SH-SY5Y (cell line): ENCODE data around the gene TRIM66.

Source experiments
- GATA2 ChIP-seq: IDR thresholded peaks from 2 replicates; pipeline ENCODE4 v1.6.1; 2011; ENCODE audit warnings: mild to moderate bottlenecking, low read depth, low read length
- GATA3 ChIP-seq: IDR thresholded peaks from 2 replicates; pipeline ENCODE4 v1.6.1; 2011; ENCODE audit warnings: low read depth, mild to moderate bottlenecking, low read length, moderate library complexity

Gene TRIM66

DNA sequence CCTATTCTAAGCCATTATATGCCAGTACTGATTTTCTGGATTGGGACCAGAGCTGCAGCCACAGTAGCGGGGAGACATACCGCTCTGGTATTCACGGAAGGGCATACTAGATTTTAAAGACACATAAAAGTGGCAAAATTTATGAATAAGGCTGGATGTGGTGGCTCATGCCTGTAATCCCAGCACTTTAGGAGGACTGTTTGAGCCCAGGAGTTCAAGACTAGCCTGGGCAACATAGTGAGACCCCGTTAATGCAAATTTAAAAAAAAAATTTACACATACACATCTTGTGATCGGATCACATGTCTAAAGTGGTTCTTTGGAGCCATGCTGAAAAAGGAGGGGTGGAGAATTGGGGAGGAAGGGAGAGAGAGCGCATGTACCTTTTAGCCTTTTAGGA, 9.1 kb upstream of the TRIM66 start:
- no peak for TF ChIP-seq GATA2
- TF ChIP-seq GATA3 = no peak

DNA sequence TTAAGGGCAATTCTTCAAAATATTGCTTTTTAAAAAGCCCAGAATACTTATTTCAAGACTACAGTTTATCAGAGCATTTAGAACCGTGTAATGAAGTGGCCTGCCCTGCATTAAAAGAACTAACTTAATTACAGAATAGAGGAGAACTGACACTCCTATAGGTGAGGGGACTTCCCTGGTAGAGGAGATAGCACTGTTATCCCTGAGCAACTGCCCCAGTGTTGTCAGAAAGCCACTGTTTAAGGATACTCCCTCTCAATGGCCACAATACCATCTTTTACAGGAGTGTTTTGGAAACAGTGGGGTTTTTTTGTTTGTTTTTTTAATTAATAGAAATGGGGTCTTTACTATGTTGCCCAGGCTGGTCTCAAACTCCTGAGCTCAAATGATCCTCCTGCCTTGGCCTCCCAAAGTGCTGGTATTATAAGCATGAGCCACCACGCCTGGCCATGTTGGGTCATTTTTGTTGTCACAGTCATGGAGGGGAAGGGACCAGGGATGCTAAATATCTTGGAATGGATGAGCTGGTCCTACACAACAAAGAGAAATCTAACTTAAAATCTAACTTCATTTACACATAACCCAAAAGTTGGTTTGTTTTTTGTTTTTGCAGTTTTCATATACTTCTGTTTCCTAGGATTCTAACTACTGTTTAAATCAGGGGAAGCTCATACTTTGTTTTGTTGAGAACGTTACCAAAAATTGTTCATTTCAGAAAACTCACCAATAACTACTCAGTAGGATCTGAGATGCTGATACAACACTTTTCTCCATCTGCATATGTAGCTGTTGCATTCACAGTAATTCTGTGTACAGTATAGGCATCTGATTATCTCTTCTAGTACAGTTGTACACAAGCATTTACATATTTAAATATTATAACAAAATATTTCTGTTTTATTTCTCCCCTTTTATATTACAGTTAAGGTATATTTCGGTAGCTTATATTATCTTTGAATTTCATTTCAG, 8.2 kb upstream of the TRIM66 start:
- TF ChIP-seq GATA2 (no peak), GATA3 (no peak)

DNA sequence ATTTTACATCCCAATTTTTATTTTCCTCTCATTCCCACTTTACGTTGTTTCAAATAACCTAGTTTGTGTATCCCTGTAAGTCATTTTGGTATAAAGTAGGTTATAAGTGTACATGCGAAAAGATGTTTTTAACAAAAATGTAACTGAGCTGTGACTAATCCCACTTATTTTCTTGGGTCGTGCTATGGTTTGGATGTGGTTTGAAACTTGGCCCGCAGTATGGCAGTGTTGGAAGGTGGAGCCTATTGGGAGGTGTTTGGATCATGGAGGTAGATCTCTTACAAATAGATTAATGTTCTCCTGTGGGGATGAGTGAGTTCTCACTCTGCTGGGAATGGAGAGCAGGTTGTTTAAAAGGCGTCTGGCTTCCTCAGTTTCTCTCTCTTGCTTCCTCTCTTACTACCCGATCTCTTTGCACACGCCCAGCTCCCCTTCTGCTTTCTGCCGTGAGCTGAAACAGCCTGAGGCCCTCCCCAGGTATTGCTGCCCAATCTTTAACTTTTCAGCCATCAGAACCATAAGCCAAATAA, 7.3 kb upstream of the TRIM66 start:
- TF ChIP-seq GATA2 = no peak
- TF ChIP-seq GATA3 = no peak

GRCh38 chr11:8688414-8689362, 6.2 kb upstream of the TRIM66 start:
- TF ChIP-seq GATA3 (no peak), GATA2 (no peak)

GRCh38 chr11:8686325-8686724, 3.9 kb upstream of the TRIM66 start:
- TF ChIP-seq GATA2 = no peak
- no peak for TF ChIP-seq GATA3

- TF ChIP-seq GATA3 = no peak
Measured at GRCh38 chr11:8685820-8686219, 3.4 kb upstream of the TRIM66 start.

GRCh38 chr11:8685306-8685705, 2.8 kb upstream of the TRIM66 start:
- TF ChIP-seq GATA3 = no peak
- no peak for TF ChIP-seq GATA2

DNA sequence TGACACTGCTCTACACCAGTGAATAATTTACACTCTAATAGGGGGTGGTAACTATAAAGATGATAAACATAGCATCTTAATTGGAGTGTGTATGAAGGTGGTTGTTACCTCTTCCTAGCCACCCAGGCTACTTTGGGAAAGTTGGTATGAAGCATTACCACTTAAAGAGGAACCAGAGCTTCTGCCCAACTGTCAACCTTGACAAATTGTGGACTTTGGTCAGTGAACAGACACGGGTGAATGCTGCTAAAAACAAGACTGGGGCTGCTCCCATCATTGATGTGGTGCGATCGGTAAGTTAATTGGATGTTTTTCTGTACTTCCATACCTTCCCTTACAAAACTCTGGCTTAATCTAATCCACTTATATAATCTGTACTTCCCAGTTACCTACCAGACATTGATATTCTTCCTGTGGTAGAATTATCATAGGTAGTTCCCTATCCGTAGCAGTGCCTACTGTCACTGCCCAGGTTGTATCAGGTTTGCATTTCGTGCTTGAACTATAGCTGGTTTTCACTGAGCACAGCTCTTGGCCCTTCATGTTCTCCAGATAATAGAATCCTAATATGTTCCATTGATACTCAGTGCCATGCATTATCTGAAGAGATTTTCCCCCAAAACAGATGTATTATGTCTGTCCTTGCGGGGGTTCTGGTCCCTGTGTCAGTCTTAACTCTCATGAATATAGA, 2.3 kb upstream of the TRIM66 start:
- TF ChIP-seq GATA2 (no peak), GATA3 (no peak)

GRCh38 chr11:8683115-8683807, 796 bp upstream of the TRIM66 start:
- no peak for TF ChIP-seq GATA3
- no peak for TF ChIP-seq GATA2

DNA sequence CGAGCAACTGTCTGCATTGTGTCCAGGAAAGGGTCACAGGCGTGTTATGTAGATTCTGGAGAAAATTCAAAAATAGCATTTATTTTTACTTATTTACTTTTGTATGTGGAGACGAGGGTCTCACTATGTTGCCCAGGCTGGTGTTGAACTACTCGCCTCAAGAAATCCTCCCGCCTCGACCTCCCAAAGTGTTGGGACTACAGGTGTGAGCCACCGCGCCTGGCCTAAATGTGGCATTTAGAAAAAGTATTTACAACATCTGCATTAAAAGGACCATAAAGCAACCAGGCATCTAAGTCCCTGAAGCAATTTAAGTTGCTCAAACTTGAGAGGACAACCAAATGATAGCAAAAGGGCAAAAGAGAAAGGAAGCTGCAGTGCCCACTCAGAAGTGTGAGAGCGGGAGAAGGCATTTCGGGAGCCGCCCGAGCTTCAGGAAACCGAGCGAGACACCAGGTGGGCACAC, 595 bp downstream of the TRIM66 start:
- no peak for TF ChIP-seq GATA2
- no peak for TF ChIP-seq GATA3

GRCh38 chr11:8679006-8679405, 3.5 kb downstream of the TRIM66 start:
- no peak for TF ChIP-seq GATA3
- no peak for TF ChIP-seq GATA2

GRCh38 chr11:8676458-8676857, 6.0 kb downstream of the TRIM66 start:
- TF ChIP-seq GATA2 (no peak), GATA3 (no peak)

DNA sequence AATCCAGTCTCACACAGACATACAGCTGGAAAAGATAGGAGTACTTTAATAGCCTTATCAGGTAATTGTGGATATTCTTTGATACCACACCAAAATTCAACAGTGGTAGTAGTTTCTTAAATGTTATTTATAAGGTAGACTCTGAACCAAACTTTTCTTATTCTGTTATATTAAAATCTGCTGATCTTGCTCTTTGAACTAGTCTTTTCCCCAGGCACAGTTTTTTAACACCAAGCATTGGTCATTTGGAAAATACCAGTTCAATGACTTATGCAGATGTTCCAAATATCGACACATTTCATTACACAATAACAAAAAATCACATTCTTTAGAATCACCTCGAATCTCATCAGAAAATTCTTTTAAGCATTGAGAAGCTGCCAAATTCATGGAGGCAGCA, 7.6 kb downstream of the TRIM66 start:
- TF ChIP-seq GATA2 = no peak
- no peak for TF ChIP-seq GATA3

GRCh38 chr11:8672346-8672745, 10.1 kb downstream of the TRIM66 start:
- TF ChIP-seq GATA2 = no peak
- TF ChIP-seq GATA3 = no peak
